ENCODE measurements around the gene ZYG11A.

DNA sequence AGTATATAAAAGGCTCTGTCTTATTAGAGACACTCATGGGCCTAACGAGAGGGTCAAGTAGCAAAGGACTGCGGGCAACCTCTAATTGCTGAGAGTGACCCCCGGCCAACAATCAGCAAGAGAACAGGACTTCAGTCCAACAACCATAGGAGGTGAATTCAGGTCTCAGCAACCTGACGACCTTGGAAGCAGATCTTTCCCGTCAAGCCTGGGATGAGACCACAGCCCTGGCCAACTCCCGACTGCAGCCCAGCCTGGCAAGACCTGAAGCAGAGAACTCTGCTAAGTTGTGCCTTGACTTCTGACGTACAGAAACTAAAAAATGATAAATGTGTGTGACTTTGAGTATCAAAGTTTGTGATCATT lies 73.3 kb downstream of the ZYG11A start:
- TF ChIP-seq, protein P1, sequence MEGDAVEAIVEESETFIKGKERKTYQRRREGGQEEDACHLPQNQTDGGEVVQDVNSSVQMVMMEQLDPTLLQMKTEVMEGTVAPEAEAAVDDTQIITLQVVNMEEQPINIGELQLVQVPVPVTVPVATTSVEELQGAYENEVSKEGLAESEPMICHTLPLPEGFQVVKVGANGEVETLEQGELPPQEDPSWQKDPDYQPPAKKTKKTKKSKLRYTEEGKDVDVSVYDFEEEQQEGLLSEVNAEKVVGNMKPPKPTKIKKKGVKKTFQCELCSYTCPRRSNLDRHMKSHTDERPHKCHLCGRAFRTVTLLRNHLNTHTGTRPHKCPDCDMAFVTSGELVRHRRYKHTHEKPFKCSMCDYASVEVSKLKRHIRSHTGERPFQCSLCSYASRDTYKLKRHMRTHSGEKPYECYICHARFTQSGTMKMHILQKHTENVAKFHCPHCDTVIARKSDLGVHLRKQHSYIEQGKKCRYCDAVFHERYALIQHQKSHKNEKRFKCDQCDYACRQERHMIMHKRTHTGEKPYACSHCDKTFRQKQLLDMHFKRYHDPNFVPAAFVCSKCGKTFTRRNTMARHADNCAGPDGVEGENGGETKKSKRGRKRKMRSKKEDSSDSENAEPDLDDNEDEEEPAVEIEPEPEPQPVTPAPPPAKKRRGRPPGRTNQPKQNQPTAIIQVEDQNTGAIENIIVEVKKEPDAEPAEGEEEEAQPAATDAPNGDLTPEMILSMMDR (IDR thresholded peaks at IDR 0.05; ENCODE audit: insufficient read depth, low read depth, low read length), result no peak
- TF ChIP-seq EZH2 (IDR thresholded peaks at IDR 0.05; ENCODE audit: insufficient read depth, low read length), result no peak

Measured in astrocyte (in vitro differentiated cells and primary cell).